Measurements from ENCODE around the gene TOP3A. TPM values are rescaled to one million over a fixed set of nuclear protein-coding genes. Genes with fewer than 3 reads are reported as not detected.

TOP3A gene
- total and polyA plus RNA-seq, 2 of the 13 experiments (the other 11 are each of a cell fraction or from before 2014, with no cell fraction given) = 16.9 to 36.8 TPM

GRCh38 chr17:18250259-18250658 is 64.5 kb downstream of the TOP3A start (continued):
- no peak for TF ChIP-seq HNF1A (IDR thresholded peaks at IDR 0.05; ENCODE audit: low read depth)
- TF ChIP-seq HNF1A (CRISPR knock-in tag; IDR thresholded peaks at IDR 0.05; ENCODE audit: borderline replicate concordance) = no peak
- TF ChIP-seq NPAS2 (CRISPR knock-in tag; IDR thresholded peaks at IDR 0.05; ENCODE audit: borderline replicate concordance) = no peak
- no peak for TF ChIP-seq HDAC1 (CRISPR knock-in tag; IDR thresholded peaks at IDR 0.05)
- TF ChIP-seq SYNCRIP (IDR thresholded peaks at IDR 0.05; ENCODE audit: insufficient read depth, low read depth, low read length) = no peak
- TF ChIP-seq KAT2B (IDR thresholded peaks at IDR 0.05; ENCODE audit: borderline replicate concordance, low read depth, low read length) = no peak
- no peak for TF ChIP-seq BORCS8-MEF2B (CRISPR knock-in tag; IDR thresholded peaks at IDR 0.05)
- no peak for TF ChIP-seq STAT5B (CRISPR knock-in tag; IDR thresholded peaks at IDR 0.05)
- no peak for TF ChIP-seq ZNF33B (CRISPR knock-in tag; IDR thresholded peaks at IDR 0.05)
- no peak for TF ChIP-seq NFE2L1 (CRISPR knock-in tag; IDR thresholded peaks at IDR 0.05; ENCODE audit: borderline replicate concordance)
- no peak for TF ChIP-seq ZMYM4 (CRISPR knock-in tag; IDR thresholded peaks at IDR 0.05)
- TF ChIP-seq CCAR2 (optimal IDR thresholded peaks at IDR 0.05; ENCODE audit: low read depth, low read length) = no peak
- no peak for TF ChIP-seq ZNF567 (CRISPR knock-in tag; IDR thresholded peaks at IDR 0.05; ENCODE audit: borderline replicate concordance)
- no peak for TF ChIP-seq POGZ (CRISPR knock-in tag; IDR thresholded peaks at IDR 0.05)

Data from HepG2 (cell line).